ENCODE data around the gene UBE2F.

Gene UBE2F

DNA sequence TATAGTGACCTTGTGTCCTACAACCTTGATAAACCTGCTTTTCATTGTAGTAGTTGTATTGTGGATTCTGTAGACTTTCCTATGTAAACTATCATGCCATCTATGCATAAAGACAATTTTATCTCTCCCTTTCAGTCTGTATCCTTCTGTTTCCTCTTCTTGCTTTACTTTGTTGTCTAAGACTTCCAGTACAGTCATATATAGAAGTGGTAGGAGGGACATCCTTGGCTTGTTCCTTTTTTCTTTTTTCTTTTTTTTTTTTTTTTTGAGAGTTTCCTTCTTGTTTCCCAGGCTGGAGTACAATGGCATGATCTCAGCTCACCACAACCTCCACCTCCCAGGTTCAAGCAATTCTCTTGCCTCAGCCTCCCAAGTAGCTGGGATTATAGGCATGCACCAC is 39.7 kb downstream of the UBE2F start:
- no peak overlapping the region for H3K4me3 ChIP-seq (ENCODE audit: low read depth, low read length)
- H3K4me1 ChIP-seq (ENCODE audit: control insufficient read depth in 1 of 2, insufficient read depth in 2 of 2, low read length in 2 of 2): no peaks in the 10 kb centered on the region
- H2BK12ac ChIP-seq (ENCODE audit: low read length): no peak overlapping the region
- no peak overlapping the region for H3K14ac ChIP-seq (ENCODE audit: low read length)
- H3K27me3 ChIP-seq (ENCODE audit: insufficient read depth, low read length): no peaks in the 10 kb centered on the region
- no peak overlapping the region for H2BK120ac ChIP-seq (ENCODE audit: insufficient read depth, low read length, poor library complexity)
- H3K79me1 ChIP-seq (ENCODE audit: low read length): no peaks in the 10 kb centered on the region
- no peaks in the 10 kb centered on the region for H3K36me3 ChIP-seq (ENCODE audit: control insufficient read depth in 1 of 2, insufficient read depth in 2 of 2, low read length in 2 of 2)
- no peaks in the 10 kb centered on the region for H3K79me2 ChIP-seq (ENCODE audit: control insufficient read depth, insufficient read depth, low read length, poor library complexity)
- no peak for DNase-seq
- no peak overlapping the region for H2AFZ ChIP-seq (ENCODE audit: insufficient read depth, low read length, poor library complexity)
- H4K8ac ChIP-seq (ENCODE audit: low read depth, low read length): no peak overlapping the region
- H3K4ac ChIP-seq (ENCODE audit: low read depth, low read length): no peak overlapping the region
- H3K9me3 ChIP-seq (ENCODE audit: insufficient read depth, low read depth, low read length): no peaks in the 10 kb centered on the region
- H3K23ac ChIP-seq (ENCODE audit: low read length): no peak overlapping the region
- H3K4me2 ChIP-seq (ENCODE audit: low read length): no peak overlapping the region
- H2AK5ac ChIP-seq (ENCODE audit: low read length): no peak overlapping the region
- no peak overlapping the region for H4K12ac ChIP-seq (ENCODE audit: low read depth, low read length)
- no peak overlapping the region for H3K27ac ChIP-seq (ENCODE audit: low read depth, low read length)
- H4K91ac ChIP-seq (ENCODE audit: low read depth, low read length): no peak overlapping the region
- H3K18ac ChIP-seq (ENCODE audit: low read length): no peak overlapping the region
- no peak overlapping the region for H3K9ac ChIP-seq (ENCODE audit: low read length)
- H2BK5ac ChIP-seq (ENCODE audit: low read depth, low read length, poor library complexity): no peak overlapping the region

DNA sequence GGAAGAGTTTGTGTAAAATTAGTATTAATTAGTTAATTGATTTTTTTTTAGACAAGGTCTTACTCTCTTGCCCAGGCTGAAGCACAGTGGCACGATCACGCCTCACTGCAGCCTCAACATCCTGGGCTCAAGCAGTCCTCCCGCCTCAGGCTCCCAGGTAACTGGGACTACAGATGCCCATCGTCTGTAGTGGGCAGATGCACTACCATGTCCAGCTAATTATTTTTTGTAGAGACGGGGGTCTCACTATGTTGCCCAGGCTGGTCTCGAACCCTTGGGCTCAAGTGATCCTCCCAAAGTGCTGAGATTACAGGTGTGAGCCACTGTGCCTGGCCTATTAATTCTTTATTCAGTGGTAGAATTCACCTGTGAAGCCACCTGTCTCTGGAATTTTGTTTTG is 41.1 kb downstream of the UBE2F start:
- Histone ChIP-seq H2AFZ (ENCODE audit: insufficient read depth, low read length, poor library complexity) (no peak overlapping the region), H3K18ac (ENCODE audit: low read length) (no peak overlapping the region)
- WGBS (ENCODE audit: extremely low coverage, insufficient coverage, insufficient read length): no CpG with 5 or more reads among the region's 6 CpGs

DNA sequence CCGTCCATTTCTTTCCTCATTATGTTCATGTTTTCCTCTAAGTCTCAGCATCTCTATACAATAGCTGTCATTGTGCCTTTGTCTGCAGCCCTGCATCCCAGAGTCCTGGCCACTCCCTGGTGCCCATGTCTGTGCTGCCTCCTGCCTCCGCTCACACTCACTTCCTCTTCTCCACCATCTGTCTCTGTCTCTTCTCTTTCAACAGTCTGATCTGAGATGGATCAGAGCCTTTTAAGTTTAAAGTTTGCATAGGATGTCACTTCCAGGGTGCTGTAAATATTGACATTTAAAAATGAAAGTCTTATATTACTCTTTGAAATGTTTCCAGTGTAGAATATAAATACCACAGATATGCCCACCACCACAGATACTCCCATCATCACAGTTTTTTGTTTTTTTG is 42.7 kb downstream of the UBE2F start:
- H2BK120ac ChIP-seq (ENCODE audit: insufficient read depth, low read length, poor library complexity): no peak overlapping the region
- H3K9me3 ChIP-seq (ENCODE audit: insufficient read depth, low read depth, low read length): no peaks in the 10 kb centered on the region
- no peak overlapping the region for H2AK5ac ChIP-seq (ENCODE audit: low read length)
- no peak overlapping the region for H4K91ac ChIP-seq (ENCODE audit: low read depth, low read length)
- H3K23ac ChIP-seq (ENCODE audit: low read length): no peak overlapping the region
- no peak overlapping the region for H3K4ac ChIP-seq (ENCODE audit: low read depth, low read length)
- H3K27ac ChIP-seq (ENCODE audit: low read depth, low read length): no peak overlapping the region
- no peaks in the 10 kb centered on the region for H3K79me1 ChIP-seq (ENCODE audit: low read length)
- no peaks in the 10 kb centered on the region for H3K36me3 ChIP-seq (ENCODE audit: control insufficient read depth in 1 of 2, insufficient read depth in 2 of 2, low read length in 2 of 2)
- H3K4me1 ChIP-seq (ENCODE audit: control insufficient read depth in 1 of 2, insufficient read depth in 2 of 2, low read length in 2 of 2): no peaks in the 10 kb centered on the region
- H3K14ac ChIP-seq (ENCODE audit: low read length): no peak overlapping the region
- no peak overlapping the region for H3K4me2 ChIP-seq (ENCODE audit: low read length)
- H4K12ac ChIP-seq (ENCODE audit: low read depth, low read length): no peak overlapping the region
- H3K18ac ChIP-seq (ENCODE audit: low read length): no peak overlapping the region
- H2BK12ac ChIP-seq (ENCODE audit: low read length): no peak overlapping the region
- H2BK5ac ChIP-seq (ENCODE audit: low read depth, low read length, poor library complexity): no peak overlapping the region
- H4K8ac ChIP-seq (ENCODE audit: low read depth, low read length): no peak overlapping the region
- no peak overlapping the region for H3K9ac ChIP-seq (ENCODE audit: low read length)
- DNase-seq: no peak
- H3K27me3 ChIP-seq (ENCODE audit: insufficient read depth, low read length): no peaks in the 10 kb centered on the region
- H3K4me3 ChIP-seq (ENCODE audit: low read depth, low read length): no peak overlapping the region
- H3K79me2 ChIP-seq (ENCODE audit: control insufficient read depth, insufficient read depth, low read length, poor library complexity): no peaks in the 10 kb centered on the region
- WGBS (ENCODE audit: extremely low coverage, insufficient coverage, insufficient read length): no CpG with 5 or more reads among the region's 2 CpGs
- H2AFZ ChIP-seq (ENCODE audit: insufficient read depth, low read length, poor library complexity): no peak overlapping the region

More for the DNA sequence above, 41.1 kb downstream of the UBE2F start:
- H3K4me1 ChIP-seq (ENCODE audit: control insufficient read depth in 1 of 2, insufficient read depth in 2 of 2, low read length in 2 of 2): no peaks in the 10 kb centered on the region
- DNase-seq: no peak
- no peak overlapping the region for H2BK5ac ChIP-seq (ENCODE audit: low read depth, low read length, poor library complexity)
- no peak overlapping the region for H3K4me2 ChIP-seq (ENCODE audit: low read length)
- H4K91ac ChIP-seq (ENCODE audit: low read depth, low read length): no peak overlapping the region
- no peaks in the 10 kb centered on the region for H3K79me1 ChIP-seq (ENCODE audit: low read length)
- H4K8ac ChIP-seq (ENCODE audit: low read depth, low read length): no peak overlapping the region
- H2BK120ac ChIP-seq (ENCODE audit: insufficient read depth, low read length, poor library complexity): no peak overlapping the region
- H2AK5ac ChIP-seq (ENCODE audit: low read length): no peak overlapping the region
- no peak overlapping the region for H3K27ac ChIP-seq (ENCODE audit: low read depth, low read length)
- no peaks in the 10 kb centered on the region for H3K9me3 ChIP-seq (ENCODE audit: insufficient read depth, low read depth, low read length)
- H3K4me3 ChIP-seq (ENCODE audit: low read depth, low read length): no peak overlapping the region
- no peak overlapping the region for H3K4ac ChIP-seq (ENCODE audit: low read depth, low read length)
- H3K14ac ChIP-seq (ENCODE audit: low read length): no peak overlapping the region
- no peak overlapping the region for H3K9ac ChIP-seq (ENCODE audit: low read length)
- H3K27me3 ChIP-seq (ENCODE audit: insufficient read depth, low read length): no peaks in the 10 kb centered on the region
- H3K79me2 ChIP-seq (ENCODE audit: control insufficient read depth, insufficient read depth, low read length, poor library complexity): no peaks in the 10 kb centered on the region
- no peak overlapping the region for H3K23ac ChIP-seq (ENCODE audit: low read length)
- H2BK12ac ChIP-seq (ENCODE audit: low read length): no peak overlapping the region
- H4K12ac ChIP-seq (ENCODE audit: low read depth, low read length): no peak overlapping the region
- H3K36me3 ChIP-seq (ENCODE audit: control insufficient read depth in 1 of 2, insufficient read depth in 2 of 2, low read length in 2 of 2): no peaks in the 10 kb centered on the region

DNA sequence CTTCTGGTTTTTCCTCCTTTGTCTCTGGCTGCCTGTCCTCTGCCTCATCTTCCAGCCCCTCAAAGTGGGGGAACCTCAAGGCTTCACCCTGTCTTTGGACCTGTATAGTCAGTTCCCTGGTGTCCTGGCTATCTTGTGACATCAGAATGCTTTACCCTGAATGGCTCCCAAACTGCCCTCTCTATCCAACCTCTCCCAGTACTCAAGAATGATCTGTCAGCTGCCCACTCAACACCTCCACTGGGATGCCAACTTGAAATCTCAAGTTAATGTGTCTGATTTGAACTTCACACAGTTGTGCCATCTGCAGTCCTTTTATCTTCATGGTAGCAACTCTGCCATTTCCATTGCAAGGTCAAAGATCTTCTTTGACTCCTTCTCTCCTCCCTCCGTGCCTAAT is 43.8 kb downstream of the UBE2F start:
- H3K9me3 ChIP-seq (ENCODE audit: insufficient read depth, low read depth, low read length): no peaks in the 10 kb centered on the region
- H4K91ac ChIP-seq (ENCODE audit: low read depth, low read length): no peak overlapping the region
- H2BK5ac ChIP-seq (ENCODE audit: low read depth, low read length, poor library complexity): no peak overlapping the region
- no peak overlapping the region for H3K4me2 ChIP-seq (ENCODE audit: low read length)
- no CpG with 5 or more reads among the region's 1 CpG for WGBS (ENCODE audit: extremely low coverage, insufficient coverage, insufficient read length)
- no peak overlapping the region for H2BK12ac ChIP-seq (ENCODE audit: low read length)
- no peak overlapping the region for H3K23ac ChIP-seq (ENCODE audit: low read length)
- H3K9ac ChIP-seq (ENCODE audit: low read length): no peak overlapping the region
- H3K4me3 ChIP-seq (ENCODE audit: low read depth, low read length): no peak overlapping the region
- no peak overlapping the region for H2BK120ac ChIP-seq (ENCODE audit: insufficient read depth, low read length, poor library complexity)
- no peak overlapping the region for H4K12ac ChIP-seq (ENCODE audit: low read depth, low read length)
- H4K8ac ChIP-seq (ENCODE audit: low read depth, low read length): no peak overlapping the region
- no peaks in the 10 kb centered on the region for H3K27me3 ChIP-seq (ENCODE audit: insufficient read depth, low read length)
- no peak for DNase-seq
- H3K27ac ChIP-seq (ENCODE audit: low read depth, low read length): no peak overlapping the region
- no peak overlapping the region for H2AFZ ChIP-seq (ENCODE audit: insufficient read depth, low read length, poor library complexity)
- no peak overlapping the region for H3K14ac ChIP-seq (ENCODE audit: low read length)
- no peaks in the 10 kb centered on the region for H3K36me3 ChIP-seq (ENCODE audit: control insufficient read depth in 1 of 2, insufficient read depth in 2 of 2, low read length in 2 of 2)
- H2AK5ac ChIP-seq (ENCODE audit: low read length): no peak overlapping the region
- H3K79me1 ChIP-seq (ENCODE audit: low read length): no peaks in the 10 kb centered on the region
- no peak overlapping the region for H3K4ac ChIP-seq (ENCODE audit: low read depth, low read length)
- H3K4me1 ChIP-seq (ENCODE audit: control insufficient read depth in 1 of 2, insufficient read depth in 2 of 2, low read length in 2 of 2): no peaks in the 10 kb centered on the region
- no peaks in the 10 kb centered on the region for H3K79me2 ChIP-seq (ENCODE audit: control insufficient read depth, insufficient read depth, low read length, poor library complexity)
- H3K18ac ChIP-seq (ENCODE audit: low read length): no peak overlapping the region
